ENCODE data around the gene ASB2.
A peak's percentile ranks its signal among the peaks of the same experiment; 100 is the strongest.

ASB2 gene

GRCh38 chr14:93912782-93913181 lies 63.6 kb downstream of the ASB2 start:
- no peak for TF ChIP-seq CTCF (IDR thresholded peaks at IDR 0.05; ENCODE audit: low read depth, low read length, missing control alignments)
- peak; percentile 26 for DNase-seq (ENCODE audit: extremely low read depth, low read depth)
- H3K4me3 ChIP-seq (replicated peaks; ENCODE audit: low read depth, low read length): no peak overlapping the region

GRCh38 chr14:93911975-93912615 lies 64.3 kb downstream of the ASB2 start:
- H3K4me3 ChIP-seq (replicated peaks; ENCODE audit: low read depth, low read length): no peak overlapping the region
- no peak for DNase-seq (ENCODE audit: extremely low read depth, low read depth)
- no peak for TF ChIP-seq CTCF (IDR thresholded peaks at IDR 0.05; ENCODE audit: low read depth, low read length, missing control alignments)

- TF ChIP-seq CTCF (IDR thresholded peaks at IDR 0.05; ENCODE audit: low read depth, low read length, missing control alignments): no peak
Observed at GRCh38 chr14:93909429-93910128, 66.8 kb downstream of the ASB2 start.

GRCh38 chr14:93906341-93907329 lies 69.7 kb downstream of the ASB2 start:
- no peak for DNase-seq (ENCODE audit: extremely low read depth, low read depth)
- TF ChIP-seq CTCF (IDR thresholded peaks at IDR 0.05; ENCODE audit: low read depth, low read length, missing control alignments): peak; percentile 83

More at GRCh38 chr14:93909429-93910128, 66.8 kb downstream of the ASB2 start:
- no peak for DNase-seq (ENCODE audit: extremely low read depth, low read depth)
- no peak overlapping the region for H3K4me3 ChIP-seq (replicated peaks; ENCODE audit: low read depth, low read length)

GRCh38 chr14:93905623-93906022 lies 70.7 kb downstream of the ASB2 start:
- TF ChIP-seq CTCF (IDR thresholded peaks at IDR 0.05; ENCODE audit: low read depth, low read length, missing control alignments): no peak
- DNase-seq (ENCODE audit: extremely low read depth, low read depth): no peak
- no peak overlapping the region for H3K4me3 ChIP-seq (replicated peaks; ENCODE audit: low read depth, low read length)

More at GRCh38 chr14:93906341-93907329, 69.7 kb downstream of the ASB2 start:
- no peak overlapping the region for H3K4me3 ChIP-seq (replicated peaks; ENCODE audit: low read depth, low read length)

- no peak overlapping the region for H3K4me3 ChIP-seq (replicated peaks; ENCODE audit: low read depth, low read length)
- peak; percentile 36 for TF ChIP-seq CTCF (IDR thresholded peaks at IDR 0.05; ENCODE audit: low read depth, low read length, missing control alignments)
- no peak for DNase-seq (ENCODE audit: extremely low read depth, low read depth)
Observed at GRCh38 chr14:93903342-93904184, 72.8 kb downstream of the ASB2 start.

Measured in HFF-Myc (cell line).